Loucy (cell line): Measurements from ENCODE around the gene YIPF7.

Experiments used
- EZH2phosphoT487 ChIP-seq: fragments of 200-600 bp; IDR thresholded peaks from 2 replicates; pipeline ENCODE4 v1.6.1; 2018; ENCODE audit warnings: antibody characterized with exemption, mild to moderate bottlenecking, moderate library complexity, borderline replicate concordance
- TF ChIP-seq, protein P1 (sequence below): fragments of 200-600 bp; sonication (generic); conservative IDR thresholded peaks from 2 replicates; pipeline ENCODE4 v1.5.1; 2014; ENCODE audit warnings: mild to moderate bottlenecking, antibody characterized with exemption, low read length

DNA sequence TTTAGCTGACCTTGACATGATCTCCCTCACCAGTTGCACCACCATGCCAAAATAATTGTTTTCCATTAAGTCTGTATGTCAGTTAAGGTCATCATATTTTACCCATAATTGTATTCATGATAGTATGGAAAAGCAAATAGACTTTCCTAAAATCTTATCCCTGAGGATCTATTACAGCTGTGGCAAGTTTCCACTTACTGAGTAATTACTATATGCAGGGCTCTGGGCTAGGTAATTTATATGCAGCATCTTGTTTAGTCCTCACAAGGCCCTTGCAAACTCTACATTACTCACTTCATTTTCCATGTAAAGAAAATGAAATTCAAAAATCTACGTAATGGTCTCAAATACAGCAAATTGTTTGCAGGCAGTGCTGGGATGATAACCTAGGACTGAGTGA, 34.8 kb downstream of the YIPF7 start:
- TF ChIP-seq, protein P1, sequence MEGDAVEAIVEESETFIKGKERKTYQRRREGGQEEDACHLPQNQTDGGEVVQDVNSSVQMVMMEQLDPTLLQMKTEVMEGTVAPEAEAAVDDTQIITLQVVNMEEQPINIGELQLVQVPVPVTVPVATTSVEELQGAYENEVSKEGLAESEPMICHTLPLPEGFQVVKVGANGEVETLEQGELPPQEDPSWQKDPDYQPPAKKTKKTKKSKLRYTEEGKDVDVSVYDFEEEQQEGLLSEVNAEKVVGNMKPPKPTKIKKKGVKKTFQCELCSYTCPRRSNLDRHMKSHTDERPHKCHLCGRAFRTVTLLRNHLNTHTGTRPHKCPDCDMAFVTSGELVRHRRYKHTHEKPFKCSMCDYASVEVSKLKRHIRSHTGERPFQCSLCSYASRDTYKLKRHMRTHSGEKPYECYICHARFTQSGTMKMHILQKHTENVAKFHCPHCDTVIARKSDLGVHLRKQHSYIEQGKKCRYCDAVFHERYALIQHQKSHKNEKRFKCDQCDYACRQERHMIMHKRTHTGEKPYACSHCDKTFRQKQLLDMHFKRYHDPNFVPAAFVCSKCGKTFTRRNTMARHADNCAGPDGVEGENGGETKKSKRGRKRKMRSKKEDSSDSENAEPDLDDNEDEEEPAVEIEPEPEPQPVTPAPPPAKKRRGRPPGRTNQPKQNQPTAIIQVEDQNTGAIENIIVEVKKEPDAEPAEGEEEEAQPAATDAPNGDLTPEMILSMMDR, result no peak
- no peak for TF ChIP-seq EZH2phosphoT487
